ENCODE results near the gene CACNA2D4. TPM values are rescaled to one million over a fixed set of nuclear protein-coding genes. Genes with fewer than 3 reads are reported as not detected.

CACNA2D4 gene
- total RNA-seq, 1 donor from 2014 or later = 2.8 TPM

DNA sequence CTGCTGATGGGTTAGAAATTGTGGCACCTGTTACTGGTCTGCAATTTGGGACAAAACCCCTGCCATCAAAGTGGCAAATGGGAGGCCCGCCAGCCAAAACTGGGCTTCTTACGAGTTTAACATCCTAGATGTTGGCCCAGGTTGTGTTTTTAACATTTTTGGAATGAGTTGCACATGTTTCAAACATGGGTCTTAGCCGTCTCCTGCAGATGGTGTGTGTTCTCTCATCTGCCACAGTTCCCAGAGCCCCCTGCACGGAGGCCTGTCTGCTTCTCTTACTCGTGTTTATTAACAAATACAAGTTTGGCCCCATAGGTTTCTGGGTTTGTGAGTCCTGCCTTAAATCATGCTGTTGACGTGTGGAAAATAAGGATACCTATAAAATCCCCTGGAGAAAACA, 46.5 kb downstream of the CACNA2D4 start:
- ChIA-PET CTCF (no interaction called here), POLR2A (no interaction called here)
- Mint-ChIP-seq H3K36me3 (ENCODE audit: low read depth) (no peaks in the 10 kb centered on the region), H3K27me3 (peaks cover 27% of the 10 kb centered on the region), H3K4me3 (no peak overlapping the region), H3K27ac (no peak overlapping the region), H3K4me1 (no peaks in the 10 kb centered on the region), H3K9me3 (peaks cover 9% of the 10 kb centered on the region)
- intact Hi-C loops (cut with micrococcal nuclease) = loop anchor here (10.0 kb wide), 1 partner anchor 53 kb away; no protein-coding TSS in a partner anchor
- TF ChIP-seq, protein P1, sequence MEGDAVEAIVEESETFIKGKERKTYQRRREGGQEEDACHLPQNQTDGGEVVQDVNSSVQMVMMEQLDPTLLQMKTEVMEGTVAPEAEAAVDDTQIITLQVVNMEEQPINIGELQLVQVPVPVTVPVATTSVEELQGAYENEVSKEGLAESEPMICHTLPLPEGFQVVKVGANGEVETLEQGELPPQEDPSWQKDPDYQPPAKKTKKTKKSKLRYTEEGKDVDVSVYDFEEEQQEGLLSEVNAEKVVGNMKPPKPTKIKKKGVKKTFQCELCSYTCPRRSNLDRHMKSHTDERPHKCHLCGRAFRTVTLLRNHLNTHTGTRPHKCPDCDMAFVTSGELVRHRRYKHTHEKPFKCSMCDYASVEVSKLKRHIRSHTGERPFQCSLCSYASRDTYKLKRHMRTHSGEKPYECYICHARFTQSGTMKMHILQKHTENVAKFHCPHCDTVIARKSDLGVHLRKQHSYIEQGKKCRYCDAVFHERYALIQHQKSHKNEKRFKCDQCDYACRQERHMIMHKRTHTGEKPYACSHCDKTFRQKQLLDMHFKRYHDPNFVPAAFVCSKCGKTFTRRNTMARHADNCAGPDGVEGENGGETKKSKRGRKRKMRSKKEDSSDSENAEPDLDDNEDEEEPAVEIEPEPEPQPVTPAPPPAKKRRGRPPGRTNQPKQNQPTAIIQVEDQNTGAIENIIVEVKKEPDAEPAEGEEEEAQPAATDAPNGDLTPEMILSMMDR (IDR thresholded peaks at IDR 0.05) = no peak
- no peak for DNase-seq
- no peak for ATAC-seq (ENCODE audit: low read depth)

DNA sequence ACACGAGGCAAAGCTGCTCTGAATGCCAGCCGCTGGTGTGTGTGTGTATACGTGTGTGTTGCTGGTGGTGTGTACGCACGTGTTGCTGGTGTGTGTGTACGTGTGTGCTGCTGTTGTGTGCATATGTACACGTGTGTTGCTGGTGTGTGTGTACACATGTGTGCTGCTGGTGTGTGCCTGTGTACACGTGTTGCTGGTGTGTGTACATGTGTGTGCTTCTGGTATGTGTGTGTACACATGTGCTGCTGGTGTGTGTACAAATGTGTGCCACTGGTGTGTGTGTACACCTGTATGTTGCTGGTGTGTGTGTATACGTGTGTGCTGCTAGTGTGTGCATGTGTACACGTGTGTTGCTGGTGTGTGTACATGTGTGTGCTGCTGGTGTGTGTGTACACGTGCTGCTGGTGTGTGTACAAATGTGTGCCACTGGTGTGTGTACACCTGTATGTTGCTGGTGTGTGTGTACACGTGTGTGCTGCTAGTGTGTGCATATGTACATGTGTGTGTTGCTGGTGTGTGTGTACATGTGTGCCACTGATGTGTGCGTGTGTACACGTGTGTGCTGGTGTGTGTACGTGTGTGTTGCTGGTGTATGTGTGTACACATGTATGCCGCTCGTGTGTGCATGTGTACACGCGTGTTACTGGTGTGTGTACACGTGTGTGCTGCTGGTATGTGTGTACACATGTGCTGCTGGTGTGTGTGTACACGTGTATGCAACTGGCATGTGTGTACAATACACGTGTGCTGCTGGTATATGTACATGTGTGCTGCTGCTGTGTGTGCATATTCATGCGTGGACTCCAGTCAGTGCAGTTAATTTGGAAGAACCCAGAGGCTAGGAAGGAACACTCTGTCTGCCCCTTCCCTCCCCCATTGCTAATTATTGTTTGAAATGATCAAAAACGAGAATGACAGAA, 47.2 kb downstream of the CACNA2D4 start:
- Mint-ChIP-seq H3K27ac (no peak overlapping the region), H3K36me3 (ENCODE audit: low read depth) (no peaks in the 10 kb centered on the region), H3K27me3 (peaks cover 29% of the 10 kb centered on the region), H3K9me3 (peaks cover 9% of the 10 kb centered on the region), H3K4me1 (no peaks in the 10 kb centered on the region), H3K4me3 (no peak overlapping the region)
- intact Hi-C loops (cut with micrococcal nuclease) = loop anchor here (10.0 kb wide), 1 partner anchor 54 kb away; no protein-coding TSS in a partner anchor
- ATAC-seq (ENCODE audit: low read depth) = no peak
- TF ChIP-seq, protein P1 (IDR thresholded peaks at IDR 0.05) = no peak
- DNase-seq = no peak
- ChIA-PET CTCF (no interaction called here), POLR2A (no interaction called here)

DNA sequence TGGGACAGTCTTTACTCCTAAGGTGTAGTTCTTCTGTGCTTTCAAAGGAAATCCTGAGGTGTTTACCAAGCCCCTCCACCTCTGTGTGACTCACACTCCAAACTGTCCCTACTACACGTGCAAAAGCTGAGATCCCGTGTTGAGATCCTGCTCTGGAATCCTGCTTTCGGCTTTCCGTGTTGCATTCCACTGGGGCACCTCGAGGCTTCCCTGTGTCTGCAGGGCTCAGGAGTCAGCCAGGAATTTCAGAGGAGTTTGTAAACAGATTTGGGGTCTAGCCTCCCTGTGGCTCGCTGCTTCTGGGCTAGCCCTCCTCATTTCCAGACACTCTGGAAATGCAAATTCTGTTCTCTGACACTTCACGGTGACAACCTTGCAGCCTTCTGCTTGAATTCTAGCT, 48.4 kb downstream of the CACNA2D4 start:
- Mint-ChIP-seq H3K4me1 (no peaks in the 10 kb centered on the region), H3K27me3 (peaks cover 26% of the 10 kb centered on the region), H3K36me3 (ENCODE audit: low read depth) (no peaks in the 10 kb centered on the region), H3K4me3 (no peak overlapping the region), H3K27ac (no peak overlapping the region), H3K9me3 (peaks cover 9% of the 10 kb centered on the region)
- ChIA-PET POLR2A (no interaction called here), CTCF (no interaction called here)
- DNase-seq (no peak), ATAC-seq (ENCODE audit: low read depth) (no peak)
- TF ChIP-seq, protein P1 (IDR thresholded peaks at IDR 0.05) = no peak
- intact Hi-C loops (cut with micrococcal nuclease) = loop anchor here (10.0 kb wide), 1 partner anchor 55 kb away; no protein-coding TSS in a partner anchor

DNA sequence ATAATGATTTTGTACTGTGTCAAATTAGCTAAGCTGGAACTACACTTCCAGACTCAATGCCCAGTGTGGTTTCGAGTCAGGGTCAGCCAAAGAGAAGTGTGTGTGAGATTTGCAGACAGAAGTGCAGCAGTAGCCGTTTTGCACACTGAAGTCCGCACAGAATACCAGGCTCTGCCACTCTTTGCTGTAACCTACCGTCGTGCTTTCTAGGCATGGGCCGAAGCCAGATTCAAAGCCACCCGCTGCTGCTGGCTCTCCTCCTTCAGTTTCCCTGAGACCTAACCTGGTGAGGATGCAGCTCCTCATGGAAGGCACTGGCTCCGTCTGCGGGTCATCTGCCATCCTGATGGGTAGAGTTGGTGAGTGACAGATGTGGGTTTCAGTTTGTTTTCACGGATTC, 49.3 kb downstream of the CACNA2D4 start:
- no peak for ATAC-seq (ENCODE audit: low read depth)
- DNase-seq = no peak
- H3K9me3 Mint-ChIP-seq = peaks cover 9% of the 10 kb centered on the region
- CTCF ChIA-PET = no interaction called here
- H3K4me3 Mint-ChIP-seq = no peak overlapping the region
- TF ChIP-seq, protein P1 (IDR thresholded peaks at IDR 0.05) = no peak
- peaks cover 23% of the 10 kb centered on the region for H3K27me3 Mint-ChIP-seq
- no peaks in the 10 kb centered on the region for H3K4me1 Mint-ChIP-seq
- POLR2A ChIA-PET = no interaction called here
- H3K36me3 Mint-ChIP-seq (ENCODE audit: low read depth) = no peaks in the 10 kb centered on the region
- H3K27ac Mint-ChIP-seq = no peak overlapping the region
- intact Hi-C loops (cut with micrococcal nuclease) = no loop called here

DNA sequence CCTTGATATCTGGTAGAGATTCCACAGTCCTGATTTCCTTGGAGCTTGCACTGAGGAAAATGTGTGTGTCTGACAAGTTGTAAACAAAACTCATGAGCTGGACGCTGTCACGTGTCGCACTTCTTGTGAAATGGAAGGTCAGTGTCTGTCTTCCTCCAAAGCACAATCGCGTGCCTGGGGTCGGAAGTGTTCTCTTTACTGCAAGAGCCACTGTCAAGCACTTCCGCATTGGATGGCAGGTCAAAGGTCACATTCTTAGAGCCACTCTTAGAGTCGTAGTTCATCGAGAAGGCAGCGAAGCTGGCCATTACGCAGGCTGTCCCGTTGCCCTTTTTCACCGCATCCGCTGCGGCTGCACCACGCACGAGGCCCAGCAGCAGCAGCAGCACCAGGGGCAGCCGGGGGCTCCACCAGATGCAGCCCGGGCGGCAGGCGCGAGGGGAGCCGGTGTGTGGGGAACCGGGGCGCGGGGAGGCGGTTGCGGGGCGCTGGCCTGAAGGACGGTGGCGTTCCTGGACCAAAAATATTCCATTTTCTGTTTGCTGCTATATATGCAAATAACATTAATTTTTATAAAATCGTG, 53.1 kb downstream of the CACNA2D4 start:
- Mint-ChIP-seq H3K36me3 (ENCODE audit: low read depth) (no peaks in the 10 kb centered on the region), H3K9me3 (peaks cover 9% of the 10 kb centered on the region), H3K27ac (no peak overlapping the region), H3K27me3 (peaks cover 23% of the 10 kb centered on the region), H3K4me1 (no peaks in the 10 kb centered on the region), H3K4me3 (no peak overlapping the region)
- TF ChIP-seq, protein P1 (IDR thresholded peaks at IDR 0.05) = no peak
- intact Hi-C loops (cut with micrococcal nuclease) = no loop called here
- no peak for ATAC-seq (ENCODE audit: low read depth)
- no peak for DNase-seq
- POLR2A ChIA-PET = no interaction called here
- CTCF ChIA-PET = no interaction called here
